Neural progenitor cell (in vitro differentiated cells): Measurements from ENCODE around the gene PIAS1. TPM values are rescaled to one million over a fixed set of nuclear protein-coding genes. Genes with fewer than 3 reads are reported as not detected.
"Not testable (repeated sequence)": the region's sequence is repeated elsewhere in the genome, so short reads cannot be mapped to it uniquely, and the experiment has no call there.

ENCODE experiments used
- DNase-seq: peaks from one replicate; pipeline ENCODE4 v3.0.0-alpha.2; 2016; ENCODE audit warnings: low spot score
- H2AFZ ChIP-seq: fragments of 200-600 bp; sonication (generic); replicated peaks from 2 replicates; pipeline ENCODE4 v1.6.1; 2016; ENCODE audit warnings: antibody characterized with exemption
- H3F3A ChIP-seq: fragments of 200-600 bp; sonication (generic); 2 replicates; pipeline ENCODE4 v1.6.1; 2016; ENCODE audit warnings: antibody characterized with exemption, low read depth
- H3K27ac ChIP-seq: fragments of 200-600 bp; sonication (generic); 2 replicates; pipeline ENCODE4 v1.5.1; 2016; ENCODE audit warnings: mild to moderate bottlenecking
- H3K27me3 ChIP-seq: fragments of 200-600 bp; sonication (generic); 2 replicates; pipeline ENCODE4 v1.6.1; 2016; ENCODE audit warnings: mild to moderate bottlenecking, moderate library complexity
- H3K36me3 ChIP-seq: fragments of 200-600 bp; sonication (generic); 2 replicates; pipeline ENCODE4 v1.5.1; 2016
- H3K4me1 ChIP-seq: fragments of 200-600 bp; sonication (generic); 2 replicates; pipeline ENCODE4 v1.6.1; 2016; ENCODE audit warnings: mixed run types
- H3K4me2 ChIP-seq: fragments of 200-600 bp; sonication (generic); 2 replicates; pipeline ENCODE4 v1.6.1; 2016
- H3K4me3 ChIP-seq: fragments of 200-600 bp; sonication (generic); 2 replicates; pipeline ENCODE4 v1.5.1; 2016
- H3K79me2 ChIP-seq: fragments of 200-600 bp; sonication (generic); 2 replicates; pipeline ENCODE4 v1.6.1; 2016; ENCODE audit warnings: low read depth
- H3K9ac ChIP-seq: fragments of 200-600 bp; sonication (generic); 2 replicates; pipeline ENCODE4 v1.6.1; 2016
- H3K9me3 ChIP-seq: fragments of 200-600 bp; sonication (generic); 2 replicates; pipeline ENCODE4 v1.5.1; 2016; ENCODE audit warnings: low read depth
- H4K20me1 ChIP-seq: fragments of 200-600 bp; sonication (generic); 2 replicates; pipeline ENCODE4 v1.6.1; 2016; ENCODE audit warnings: low read depth
- H3K27ac Mint-ChIP-seq: 3 replicates; pipeline ENCODE4 v1.8.0; 2021; ENCODE audit warnings: mixed read lengths
- H3K27me3 Mint-ChIP-seq: 2 replicates; pipeline ENCODE4 v1.8.0; 2022; ENCODE audit warnings: low read depth, mild to moderate bottlenecking, inconsistent platforms, moderate library complexity, mixed read lengths; ENCODE audit not compliant: insufficient read depth
- H3K36me3 Mint-ChIP-seq: 3 replicates; pipeline ENCODE4 v1.8.0; 2021; ENCODE audit warnings: mixed read lengths
- H3K4me1 Mint-ChIP-seq: 3 replicates; pipeline ENCODE4 v1.8.0; 2021; ENCODE audit warnings: mixed read lengths
- H3K4me3 Mint-ChIP-seq: 3 replicates; pipeline ENCODE4 v1.8.0; 2021; ENCODE audit warnings: mild to moderate bottlenecking, moderate library complexity, mixed read lengths
- H3K9me3 Mint-ChIP-seq: 3 replicates; pipeline ENCODE4 v1.8.0; 2020; ENCODE audit warnings: mixed read lengths
- CTCF ChIP-seq: fragments of 200-600 bp; sonication (generic); IDR thresholded peaks from 2 replicates; pipeline ENCODE4 v1.5.1; 2017; ENCODE audit warnings: antibody characterized with exemption, mild to moderate bottlenecking
- EZH2 ChIP-seq: fragments of 200-600 bp; sonication (generic); IDR thresholded peaks from 2 replicates; pipeline ENCODE4 v1.6.1; 2017; ENCODE audit warnings: antibody characterized with exemption, mild to moderate bottlenecking, moderate library complexity
- EZH2phosphoT487 ChIP-seq: fragments of 200-600 bp; sonication (generic); IDR thresholded peaks from 2 replicates; pipeline ENCODE4 v1.6.1; 2017; ENCODE audit warnings: antibody characterized with exemption
- total RNA-seq: library from RNA; depleted of rRNA; stranded (reverse); fragments of >200 nt; gene quantifications from 2 replicates; pipeline ENCODE4 v1.2.3, GENCODE V29; 2015; ENCODE audit warnings: low replicate concordance

Gene PIAS1
- total RNA-seq, 1 donor from 2014 or later: 34.6 TPM

- Histone ChIP-seq H3K79me2 (peaks cover 80% of the 10 kb centered on the region), H3K4me1 (peaks cover 9% of the 10 kb centered on the region), H3K4me3 (no peak overlapping the region), H3K27ac (no peak overlapping the region), H3K9ac (no peak overlapping the region), H3K27me3 (no peaks in the 10 kb centered on the region), H4K20me1 (peaks cover 22% of the 10 kb centered on the region), H3K9me3 (no peaks in the 10 kb centered on the region), H3K36me3 (no peaks in the 10 kb centered on the region), H3F3A (no peaks in the 10 kb centered on the region), H3K4me2 (no peak overlapping the region), H2AFZ (no peak overlapping the region)
- peaks cover 27% of the 10 kb centered on the region for H3K4me1 Mint-ChIP-seq
- H3K27ac Mint-ChIP-seq: no peak overlapping the region
- no peak overlapping the region for H3K4me3 Mint-ChIP-seq
- peaks cover 8% of the 10 kb centered on the region for H3K9me3 Mint-ChIP-seq
- no peak for DNase-seq
- H3K27me3 Mint-ChIP-seq: peaks cover 10% of the 10 kb centered on the region
- no peak for TF ChIP-seq EZH2
- no peak for TF ChIP-seq CTCF
- TF ChIP-seq EZH2phosphoT487: no peak
- peaks cover 18% of the 10 kb centered on the region for H3K36me3 Mint-ChIP-seq
Observed at GRCh38 chr15:68224108-68224507, 170.0 kb downstream of the PIAS1 start.

GRCh38 chr15:68224546-68225250 lies 170.6 kb downstream of the PIAS1 start:
- H4K20me1 ChIP-seq: peaks cover 23% of the 10 kb centered on the region
- peak overlapping the region; percentile 54 for H3K27ac Mint-ChIP-seq
- H3K9me3 ChIP-seq: no peaks in the 10 kb centered on the region

GRCh38 chr15:68225442-68225841 lies 171.3 kb downstream of the PIAS1 start:
- not testable (repeated sequence) for H3K27ac Mint-ChIP-seq, DNase-seq, H3K27ac ChIP-seq, H3K9me3 ChIP-seq, H2AFZ ChIP-seq, H3F3A ChIP-seq, H3K27me3 ChIP-seq, H3K4me3 Mint-ChIP-seq, H3K36me3 ChIP-seq, H3K4me2 ChIP-seq, H3K9me3 Mint-ChIP-seq, H3K9ac ChIP-seq, H3K4me3 ChIP-seq
- H3K79me2 ChIP-seq: peaks cover 67% of the 10 kb centered on the region
- peaks cover 23% of the 10 kb centered on the region for H4K20me1 ChIP-seq
- peaks cover 34% of the 10 kb centered on the region for H3K4me1 Mint-ChIP-seq
- H3K27me3 Mint-ChIP-seq: peaks cover 12% of the 10 kb centered on the region
- H3K36me3 Mint-ChIP-seq: peaks cover 12% of the 10 kb centered on the region
- H3K4me1 ChIP-seq: peaks cover 15% of the 10 kb centered on the region

More at GRCh38 chr15:68224546-68225250, 170.6 kb downstream of the PIAS1 start:
- no peak overlapping the region for H3K4me3 ChIP-seq
- H3K9ac ChIP-seq: no peak overlapping the region
- no peak for DNase-seq
- peaks cover 8% of the 10 kb centered on the region for H3K9me3 Mint-ChIP-seq
- H3K79me2 ChIP-seq: peaks cover 75% of the 10 kb centered on the region
- H2AFZ ChIP-seq: no peak overlapping the region
- no peak overlapping the region for H3K27ac ChIP-seq
- peaks cover 18% of the 10 kb centered on the region for H3K36me3 Mint-ChIP-seq
- H3K4me1 ChIP-seq: peaks cover 9% of the 10 kb centered on the region
- H3K27me3 Mint-ChIP-seq: peaks cover 10% of the 10 kb centered on the region
- TF ChIP-seq CTCF: no peak
- TF ChIP-seq EZH2phosphoT487: no peak
- TF ChIP-seq EZH2: no peak
- H3K4me3 Mint-ChIP-seq: no peak overlapping the region
- peaks cover 27% of the 10 kb centered on the region for H3K4me1 Mint-ChIP-seq
- no peaks in the 10 kb centered on the region for H3K36me3 ChIP-seq
- no peaks in the 10 kb centered on the region for H3K27me3 ChIP-seq
- no peak overlapping the region for H3K4me2 ChIP-seq
- no peaks in the 10 kb centered on the region for H3F3A ChIP-seq

GRCh38 chr15:68227643-68228142 lies 173.6 kb downstream of the PIAS1 start:
- H4K20me1 ChIP-seq: peaks cover 23% of the 10 kb centered on the region
- H3K36me3 ChIP-seq: no peaks in the 10 kb centered on the region
- no peak overlapping the region for H3K9ac ChIP-seq
- peak overlapping the region; percentile 77 for H3K4me3 ChIP-seq
- no peak overlapping the region for H3K27ac ChIP-seq
- peaks cover 30% of the 10 kb centered on the region for H3K4me1 ChIP-seq
- peaks cover 6% of the 10 kb centered on the region for H3K9me3 Mint-ChIP-seq
- peaks cover 12% of the 10 kb centered on the region for H3K36me3 Mint-ChIP-seq
- peaks cover 18% of the 10 kb centered on the region for H3F3A ChIP-seq
- H2AFZ ChIP-seq: no peak overlapping the region
- no peak overlapping the region for H3K27ac Mint-ChIP-seq
- no peak for DNase-seq
- no peak for TF ChIP-seq CTCF
- TF ChIP-seq EZH2phosphoT487: no peak
- no peak for TF ChIP-seq EZH2
- peak overlapping the region; percentile 83 for H3K4me2 ChIP-seq
- H3K79me2 ChIP-seq: peaks cover 64% of the 10 kb centered on the region
- H3K27me3 Mint-ChIP-seq: peaks cover 12% of the 10 kb centered on the region
- no peaks in the 10 kb centered on the region for H3K27me3 ChIP-seq
- H3K4me3 Mint-ChIP-seq: peak overlapping the region; percentile 90
- no peaks in the 10 kb centered on the region for H3K9me3 ChIP-seq
- H3K4me1 Mint-ChIP-seq: peaks cover 55% of the 10 kb centered on the region
